GM12878 (cell line): Measurements from ENCODE around the gene BDKRB2. TPM values are rescaled to one million over a fixed set of nuclear protein-coding genes. Genes with fewer than 3 reads are reported as not detected.

Experiments used
- ATAC-seq: fragments of 200-7000 bp; cut with Tn5 transposase; 3 replicates; pipeline ENCODE4 v1.9.1; 2020; ENCODE audit warnings: mild to moderate bottlenecking, moderate library complexity
- BruUV-seq: library from RNA; stranded (reverse); fragments of 400-500 nt; replicated peaks from 2 replicates; lab custom pipeline; 2021; lab: Mats Ljungman, UMichigan
- CTCF ChIA-PET: fragments of 300-600 bp; sonication (Branson Sonifier 250); formaldehyde crosslinking; extraction: SDS; loops from one replicate; lab custom pipeline; 2021; ENCODE audit warnings: inconsistent platforms; lab: Yijun Ruan, JAX
- POLR2A ChIA-PET: fragments of 350-600 bp; formaldehyde crosslinking; extraction: SDS; loops from one replicate; lab custom pipeline; 2021; ENCODE audit warnings: inconsistent platforms; lab: Charles Lee
- RAD21 ChIA-PET: fragments of 300-600 bp; sonication (Branson Sonifier 250); formaldehyde crosslinking; loops from one replicate; lab custom pipeline; 2023; ENCODE audit warnings: antibody characterized with exemption; ENCODE audit not compliant: unreplicated experiment; lab: Charles Lee
- SMC1A ChIA-PET: fragments of 300-600 bp; sonication (Branson Sonifier 250); formaldehyde crosslinking; loops from one replicate; lab custom pipeline; 2023; ENCODE audit not compliant: unreplicated experiment, uncharacterized antibody; lab: Charles Lee
- DNase-seq: peaks from one replicate; pipeline ENCODE4 v3.0.0-alpha.2; 2011; ENCODE audit warnings: low read depth, low spot score
- FAIRE-seq: peaks from 3 replicates; lab custom pipeline; 2011; peaks lifted over from hg19 to GRCh38; lab: Jason Lieb, UNC
- H2AFZ ChIP-seq: 2 replicates; pipeline ENCODE4 v1.6.0; 2011; ENCODE audit warnings: low read depth, low read length, control low read depth; ENCODE audit not compliant: control insufficient read depth
- H3K27ac ChIP-seq: 2 replicates; pipeline ENCODE4 v1.5.1; 2011; ENCODE audit warnings: control low read depth; ENCODE audit not compliant: control insufficient read depth, insufficient read depth
- H3K27me3 ChIP-seq, 2 experiments: replicated peaks in 1 of 2; 2 replicates each; pipeline versions ENCODE4 v1.6.0 to v1.6.1; 2011; ENCODE audit warnings: low read length in 1 of 2; ENCODE audit not compliant: control insufficient read depth in 2 of 2, insufficient read depth in 2 of 2
- H3K36me3 ChIP-seq, 2 experiments: 2 replicates each; pipeline ENCODE4 v1.5.1; 2011; ENCODE audit warnings: low read length in 1 of 2; ENCODE audit not compliant: control insufficient read depth in 2 of 2, insufficient read depth in 2 of 2
- H3K4me1 ChIP-seq: 2 replicates; pipeline ENCODE4 v1.6.1; 2011; ENCODE audit warnings: mild to moderate bottlenecking, low read length, moderate library complexity, mixed read lengths; ENCODE audit not compliant: control insufficient read depth, insufficient read depth
- H3K4me2 ChIP-seq: 2 replicates; pipeline ENCODE4 v1.6.0; 2011; ENCODE audit warnings: control low read depth; ENCODE audit not compliant: control insufficient read depth, insufficient read depth
- H3K4me3 ChIP-seq: fragments of 200-600 bp; sonication (generic); 2 replicates; pipeline ENCODE4 v1.5.1; 2016
- H3K79me2 ChIP-seq: 2 replicates; pipeline ENCODE4 v1.6.0; 2011; ENCODE audit warnings: low read length; ENCODE audit not compliant: control insufficient read depth, insufficient read depth
- H3K9ac ChIP-seq: 2 replicates; pipeline ENCODE4 v1.8.0; 2011; ENCODE audit warnings: low read length, control low read depth, mixed read lengths; ENCODE audit not compliant: control insufficient read depth, insufficient read depth
- H3K9me3 ChIP-seq: replicated peaks from 3 replicates; pipeline ENCODE4 v1.5.1; 2011; ENCODE audit warnings: mild to moderate bottlenecking, low read length; ENCODE audit not compliant: control insufficient read depth, insufficient read depth
- H4K20me1 ChIP-seq: 2 replicates; pipeline ENCODE4 v1.6.0; 2011; ENCODE audit not compliant: control insufficient read depth, insufficient read depth
- ASH2L ChIP-seq: fragments of 300-600, 200-600 bp; sonication (generic); IDR thresholded peaks from 2 replicates; pipeline ENCODE4 v1.6.1; 2017; ENCODE audit warnings: low read depth, mild to moderate bottlenecking, borderline replicate concordance
- ATF2 ChIP-seq: IDR thresholded peaks from 2 replicates; pipeline ENCODE4 v1.6.1; 2012; ENCODE audit warnings: low read length, inconsistent platforms
- BHLHE40 ChIP-seq, 2 experiments: fragments of 450-650 bp in 1 of 2; IDR thresholded peaks; 2 replicates each; pipeline ENCODE4 v1.6.1; 2011 to 2017; ENCODE audit warnings: low read depth in 2 of 2, borderline replicate concordance in 1 of 2, improper control_type of control experiment in 1 of 2, low read length in 1 of 2, mild to moderate bottlenecking in 1 of 2
- CHD4 ChIP-seq: fragments of 200-600 bp; sonication (generic); IDR thresholded peaks from 2 replicates; pipeline ENCODE4 v1.6.1; 2016; ENCODE audit warnings: mild to moderate bottlenecking
- ELK1 ChIP-seq: IDR thresholded peaks from 2 replicates; pipeline ENCODE4 v1.6.1; 2012; ENCODE audit warnings: low read depth, low read length, improper control_type of control experiment
- GATAD2B ChIP-seq: fragments of 450-650 bp; conservative IDR thresholded peaks from 2 replicates; pipeline ENCODE4 v1.6.1; 2017; ENCODE audit warnings: low read depth, mild to moderate bottlenecking, moderate library complexity
- HCFC1 ChIP-seq: fragments of 150-350 bp; IDR thresholded peaks from 2 replicates; pipeline ENCODE4 v1.6.1; 2014; ENCODE audit warnings: low read length
- HDGF ChIP-seq: fragments of 450-650 bp; IDR thresholded peaks from 2 replicates; pipeline ENCODE4 v1.6.1; 2016; ENCODE audit warnings: antibody characterized with exemption
- IKZF2 ChIP-seq, 2 experiments: fragments of 450-650 bp; IDR thresholded peaks; 2 replicates each; pipeline ENCODE4 v1.6.1; 2017; ENCODE audit warnings: mild to moderate bottlenecking in 2 of 2, moderate library complexity in 2 of 2
- JUNB ChIP-seq: IDR thresholded peaks from 2 replicates; pipeline ENCODE4 v1.6.1; 2016; ENCODE audit warnings: antibody characterized with exemption, mild to moderate bottlenecking
- JUND ChIP-seq: IDR thresholded peaks from 2 replicates; pipeline ENCODE4 v1.6.1; 2012; ENCODE audit warnings: low read depth, mild to moderate bottlenecking, low read length, improper control_type of control experiment, moderate library complexity
- MLLT1 ChIP-seq: fragments of 450-650 bp; IDR thresholded peaks from 2 replicates; pipeline ENCODE4 v1.6.1; 2016; ENCODE audit warnings: mild to moderate bottlenecking
- PAX5 ChIP-seq: IDR thresholded peaks from 2 replicates; pipeline ENCODE4 v1.6.1; 2011; ENCODE audit warnings: low read depth, low read length, borderline replicate concordance
- PML ChIP-seq: IDR thresholded peaks from 2 replicates; pipeline ENCODE4 v1.6.1; 2012; ENCODE audit warnings: low read length, inconsistent platforms
- POLR2A ChIP-seq: IDR thresholded peaks from 2 replicates; pipeline ENCODE4 v1.6.1; 2011; ENCODE audit warnings: low read depth, mild to moderate bottlenecking, low read length
- POU2F2 ChIP-seq: IDR thresholded peaks from 3 replicates; pipeline ENCODE4 v1.6.1; 2011; ENCODE audit warnings: low read depth, mild to moderate bottlenecking, low read length, borderline replicate concordance
- RUNX3 ChIP-seq: IDR thresholded peaks from 2 replicates; pipeline ENCODE4 v1.6.1; 2012; ENCODE audit warnings: low read length, inconsistent platforms
- YY1 ChIP-seq: IDR thresholded peaks from 2 replicates; pipeline ENCODE4 v1.6.1; 2011; ENCODE audit warnings: low read depth, mild to moderate bottlenecking, low read length
- WGBS: methylation state at CpG from one replicate; pipeline ENCODE4 v1.1.6; 2016; ENCODE audit warnings: low lambda C conversion rate; ENCODE audit not compliant: insufficient replicate concordance, insufficient coverage; ENCODE audit errors: missing lambda C conversion rate; 5-methylcytosine and 5-hydroxymethylcytosine counted together
- in situ Hi-C: fragments of 300-500 bp; cut with MboI; formaldehyde crosslinking; loops from 9 replicates; pipeline ENCODE4 v1.14.3; 2018; ENCODE audit warnings: mixed read lengths
- intact Hi-C: fragments of 100-400 bp; cut with micrococcal nuclease; formaldehyde crosslinking; loops from one replicate; pipeline ENCODE4 v1.14.2; 2022; ENCODE audit not compliant: unreplicated experiment
- polyA plus RNA-seq, 11 experiments: library from polyadenylated mRNA; depleted of rRNA in 4 of 11; unstranded in 6 of 11; stranded (reverse) in 5 of 11; fragments of >200 nt; fragmentation: Nextera tagmentation in 4 of 11; fragmentation: Illumina TruSeq in 1 of 11; extraction: Ambion mirVana in 4 of 11; extraction: Trizol in 1 of 11; gene quantifications; 1 replicate in 1 of 11; 2 replicates in 10 of 11; pipeline versions ENCODE4 v1.2.1 to v1.2.3, GENCODE V29; 2011 to 2016; ENCODE audit warnings: inconsistent platforms in 2 of 11, missing spikeins in 2 of 11, low read depth in 1 of 11
- total RNA-seq, 4 experiments: library from RNA; depleted of rRNA in 3 of 4; stranded (reverse); fragments of >200 nt in 3 of 4; fragmentation: Illumina TruSeq in 1 of 4; extraction: Trizol in 1 of 4; gene quantifications; 2 replicates each; pipeline versions ENCODE4 v1.2.1 to v1.2.3, GENCODE V29; 2013 to 2021
- TF ChIP-seq, protein P1 (sequence below): fragments of 450-650 bp; IDR thresholded peaks from 2 replicates; pipeline ENCODE4 v1.6.1; 2017; ENCODE audit warnings: mild to moderate bottlenecking

BDKRB2 gene
- total and polyA plus RNA-seq, 10 of the 15 experiments (the other 5 are each of a cell fraction or from before 2014, with no cell fraction given): 0.08 TPM; not detected in 9

GRCh38 chr14:96225745-96226151 is 21.1 kb downstream of the BDKRB2 start:
- Histone ChIP-seq H3K9ac (no peak overlapping the region), H3K4me3 (no peak overlapping the region), H2AFZ (no peak overlapping the region), H3K4me2 (no peak overlapping the region), H3K9me3 (no peaks in the 10 kb centered on the region; the same call in 2 of the 3 replicates), H3K27ac (no peak overlapping the region), H3K36me3 (no peaks in the 10 kb centered on the region)
- 11% methylated on average over 5 of the region's 5 CpGs for WGBS
- DNase-seq (no peak), FAIRE-seq (no peak)
- CTCF ChIA-PET: no interaction called here
- no peak for TF ChIP-seq IKZF2 (IDR thresholded peaks at IDR 0.05)
- no peak for TF ChIP-seq MLLT1
- no peak for TF ChIP-seq POU2F2
- no peak for TF ChIP-seq HDGF
- TF ChIP-seq PML: no peak
- no peak for TF ChIP-seq GATAD2B
- TF ChIP-seq YY1: no peak
- TF ChIP-seq, protein P1, sequence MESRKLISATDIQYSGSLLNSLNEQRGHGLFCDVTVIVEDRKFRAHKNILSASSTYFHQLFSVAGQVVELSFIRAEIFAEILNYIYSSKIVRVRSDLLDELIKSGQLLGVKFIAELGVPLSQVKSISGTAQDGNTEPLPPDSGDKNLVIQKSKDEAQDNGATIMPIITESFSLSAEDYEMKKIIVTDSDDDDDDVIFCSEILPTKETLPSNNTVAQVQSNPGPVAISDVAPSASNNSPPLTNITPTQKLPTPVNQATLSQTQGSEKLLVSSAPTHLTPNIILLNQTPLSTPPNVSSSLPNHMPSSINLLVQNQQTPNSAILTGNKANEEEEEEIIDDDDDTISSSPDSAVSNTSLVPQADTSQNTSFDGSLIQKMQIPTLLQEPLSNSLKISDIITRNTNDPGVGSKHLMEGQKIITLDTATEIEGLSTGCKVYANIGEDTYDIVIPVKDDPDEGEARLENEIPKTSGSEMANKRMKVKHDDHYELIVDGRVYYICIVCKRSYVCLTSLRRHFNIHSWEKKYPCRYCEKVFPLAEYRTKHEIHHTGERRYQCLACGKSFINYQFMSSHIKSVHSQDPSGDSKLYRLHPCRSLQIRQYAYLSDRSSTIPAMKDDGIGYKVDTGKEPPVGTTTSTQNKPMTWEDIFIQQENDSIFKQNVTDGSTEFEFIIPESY: no peak
- no peak for TF ChIP-seq POLR2A
- no peak for TF ChIP-seq PAX5
- TF ChIP-seq CHD4: no peak
- TF ChIP-seq BHLHE40 (IDR thresholded peaks at IDR 0.05; ENCODE audit: borderline replicate concordance in 1 of 2, low read depth in 2 of 2, low read length in 1 of 2): no peak
- no peak for TF ChIP-seq RUNX3
- TF ChIP-seq JUNB: no peak
- TF ChIP-seq JUND: no peak
- no peak for TF ChIP-seq ELK1
- TF ChIP-seq ATF2: no peak
- no peak for TF ChIP-seq HCFC1
- no peak for TF ChIP-seq ASH2L
- TF ChIP-seq, all 136 proteins: peak for 0
- ChIA-PET SMC1A (no interaction called here), RAD21 (no interaction called here), POLR2A (no interaction called here)
- no peaks in the 10 kb centered on the region; a peak in 1 of 4 replicates for H3K27me3 ChIP-seq
- intact Hi-C loops: no loop called here
- no peak for ATAC-seq
- no peaks in the 10 kb centered on the region for H3K79me2 ChIP-seq
- in situ Hi-C loops: no loop called here
- H4K20me1 ChIP-seq: no peaks in the 10 kb centered on the region
- no TSS peak for BruUV-seq
- H3K4me1 ChIP-seq: no peaks in the 10 kb centered on the region
